T-helper 2 cell treated with Interferon-gamma antibody and Interleukin-4, amounts not matched to agents 100 ng/mL and 5 ng/mL, for 36 hours (primary cell): Measurements from ENCODE around the gene CCR4. TPM values are rescaled to one million over a fixed set of nuclear protein-coding genes. Genes with fewer than 3 reads are reported as not detected.
"Not testable (repeated sequence)": the region's sequence is repeated elsewhere in the genome, so short reads cannot be mapped to it uniquely, and the experiment has no call there.

Experiments
- intact Hi-C: fragments of 100-400 bp; cut with micrococcal nuclease; formaldehyde crosslinking; loops from one replicate; pipeline ENCODE4 v1.15.1; 2023
- total RNA-seq: library from RNA; stranded (reverse); gene quantifications from 2 replicates; pipeline ENCODE4 v1.2.3, GENCODE V29; 2022

Gene CCR4
- total RNA-seq, 1 donor from 2014 or later, result 175 TPM

GRCh38 chr3:32948625-32949445 is 2.6 kb upstream of the CCR4 start:
- intact Hi-C loops, result loop anchor here (1.0 to 10.0 kb wide), 2 partner anchors 57 to 766 kb away; partner anchors contain the start of gene CLASP2

- intact Hi-C loops, result loop anchor here (5.0 kb wide), 2 partner anchors 72 to 487 kb away; no protein-coding TSS in a partner anchor
These were observed 928 bp upstream of the CCR4 start for GRCh38 chr3:32950516-32950915.

DNA sequence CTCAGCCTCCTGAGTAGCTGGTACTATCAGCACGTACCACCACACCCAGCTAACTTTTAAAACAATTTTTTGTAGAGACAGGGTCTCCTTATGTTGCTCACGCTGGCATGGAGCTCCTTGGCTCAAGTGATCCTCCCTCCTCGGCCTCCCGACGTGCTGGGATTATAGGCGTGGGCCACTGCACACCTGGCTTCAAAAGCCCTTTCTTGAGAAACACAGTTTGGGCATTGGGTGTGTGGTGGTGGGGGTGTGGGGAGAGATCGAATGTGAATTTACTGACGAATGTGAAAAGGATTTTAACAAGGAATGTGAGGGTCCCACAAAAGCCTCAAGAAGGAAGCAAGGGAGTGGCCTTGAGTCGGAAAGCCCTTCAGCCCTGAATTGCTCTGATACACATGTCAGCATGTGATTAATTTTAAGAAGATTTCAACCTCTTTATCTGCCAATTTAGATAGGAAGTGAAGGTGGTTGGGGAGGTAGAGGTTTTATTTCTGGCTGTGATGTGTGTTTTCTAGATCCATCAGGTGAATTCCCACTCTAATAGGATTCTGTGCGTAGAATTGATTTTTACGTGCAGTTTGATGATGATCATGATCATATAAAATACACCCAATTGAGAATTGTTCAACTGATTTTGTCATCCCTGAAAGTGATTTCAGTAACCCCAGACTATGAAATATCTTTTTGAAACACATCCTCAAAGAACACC is 1.1 kb downstream of the CCR4 start:
- intact Hi-C loops, result loop anchor here (2.0 to 5.0 kb wide), 3 partner anchors 70 to 485 kb away; no protein-coding TSS in a partner anchor

GRCh38 chr3:32954506-32954905 is 3.1 kb downstream of the CCR4 start:
- intact Hi-C loops, result loop anchor here (5.0 kb wide), 2 partner anchors 68 to 483 kb away; no protein-coding TSS in a partner anchor

DNA sequence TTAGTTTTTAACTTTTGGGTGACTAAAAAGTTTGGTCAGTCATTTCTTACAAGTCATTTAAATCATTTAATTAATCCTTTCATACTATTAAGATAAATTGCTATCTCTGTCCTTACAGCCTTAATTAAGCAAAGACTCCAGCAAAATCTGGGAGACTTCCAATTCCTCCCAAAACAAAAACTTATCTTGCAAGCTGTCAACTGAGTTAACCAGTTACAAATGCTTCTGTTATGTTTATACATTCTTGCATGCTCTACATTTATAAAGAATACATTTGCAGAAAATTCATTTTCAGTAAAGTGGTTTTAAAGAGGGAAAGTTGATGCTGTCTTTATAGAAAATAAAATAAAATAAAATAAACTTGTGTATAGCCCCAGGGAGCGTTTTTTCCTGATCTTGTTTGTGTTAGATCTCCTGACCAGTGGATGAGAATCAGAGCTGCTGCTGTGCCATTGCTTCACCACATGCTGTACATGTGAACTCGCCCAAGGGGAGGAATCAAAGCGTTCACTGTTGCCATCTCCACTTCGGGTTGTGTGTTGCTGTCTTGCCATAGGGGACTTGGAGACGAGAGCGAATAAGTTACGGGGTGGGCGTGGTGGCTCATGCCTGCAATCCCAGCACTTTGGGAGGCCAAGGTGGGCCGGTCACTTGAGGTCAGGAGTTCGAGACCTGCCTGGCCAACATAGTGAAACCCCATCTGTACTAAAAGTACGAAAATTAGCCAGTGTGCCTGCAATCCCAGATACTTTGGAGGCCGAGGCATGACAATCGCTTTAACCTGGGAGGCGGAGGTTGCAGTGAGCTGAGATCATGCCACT is 5.5 kb downstream of the CCR4 start:
- intact Hi-C loops, result no loop called here

DNA sequence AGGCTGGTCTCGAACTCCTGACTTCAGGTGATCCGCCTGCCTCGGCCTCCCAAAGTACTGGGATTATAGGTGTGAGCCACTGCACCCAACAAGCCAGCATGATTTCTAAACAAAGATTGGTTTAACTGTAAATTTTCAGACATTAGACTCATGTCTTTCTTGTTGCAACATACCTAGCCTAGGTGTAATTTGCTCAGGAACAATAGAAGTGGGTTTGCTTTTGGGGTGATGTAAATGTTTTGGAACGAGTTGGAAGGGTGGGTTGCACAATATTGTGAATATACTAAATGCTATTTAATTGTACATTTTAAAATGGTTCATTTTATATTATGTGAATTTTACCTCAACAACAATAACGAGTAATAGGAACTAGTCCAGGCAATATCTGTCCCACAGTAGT is 7.1 kb downstream of the CCR4 start:
- intact Hi-C loops, result no loop called here

DNA sequence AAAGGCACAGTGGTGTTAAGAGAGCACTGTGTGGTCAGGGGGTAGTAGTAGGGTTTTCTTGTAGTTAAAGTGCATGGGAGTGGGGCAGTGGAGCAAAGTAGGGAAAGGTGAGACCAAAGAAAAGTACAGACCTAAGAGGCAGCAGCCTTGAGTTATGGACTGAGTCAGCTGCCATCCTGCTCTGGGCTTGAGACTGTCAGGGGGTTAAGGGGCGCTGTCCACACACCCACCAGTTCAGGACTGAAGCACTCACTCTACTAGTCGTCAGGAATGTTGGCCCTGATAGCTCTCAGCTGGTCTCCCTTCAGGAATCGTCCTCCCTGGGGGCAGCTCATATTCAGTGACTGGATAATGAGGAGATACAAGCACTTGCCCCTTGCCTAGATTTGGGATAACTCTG is 7.9 kb downstream of the CCR4 start:
- intact Hi-C loops, result no loop called here

DNA sequence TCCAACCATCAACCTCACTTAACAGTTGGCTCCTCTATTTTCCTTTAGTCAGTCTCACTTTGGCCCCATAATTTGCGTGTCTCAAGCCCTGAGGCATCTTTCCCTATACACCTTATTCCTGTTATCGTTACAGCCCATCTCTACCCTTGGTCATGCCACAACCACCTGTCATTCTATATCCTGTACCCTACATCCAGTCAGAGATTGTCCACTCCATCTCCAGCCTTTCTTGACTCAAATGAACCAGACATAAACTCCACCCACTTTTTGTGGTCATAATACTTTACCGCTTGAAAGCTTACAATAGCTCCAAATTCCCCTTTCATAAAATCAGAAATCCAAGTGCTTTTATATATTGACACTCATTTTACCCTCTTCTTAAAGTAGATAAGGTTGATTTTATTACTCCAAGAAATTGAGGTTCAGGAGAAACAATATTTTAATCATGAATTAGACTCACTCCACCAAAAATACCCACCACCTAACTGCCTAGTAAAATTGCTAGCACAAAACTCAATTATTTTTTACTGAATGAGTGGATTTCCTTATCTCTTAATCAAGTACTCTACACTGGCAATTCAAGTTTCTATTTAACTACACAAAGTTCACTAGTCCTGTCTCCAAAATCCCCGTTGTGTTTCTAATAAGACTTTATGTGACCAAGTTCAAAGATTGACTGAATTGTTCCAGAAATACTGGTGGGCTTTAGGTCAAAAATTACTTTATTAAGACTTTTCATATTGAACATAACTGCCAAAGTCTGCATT is 9.1 kb downstream of the CCR4 start:
- intact Hi-C loops, result loop anchor here (1.0 to 2.0 kb wide), 3 partner anchors 14 to 63 kb away; no protein-coding TSS in a partner anchor

DNA sequence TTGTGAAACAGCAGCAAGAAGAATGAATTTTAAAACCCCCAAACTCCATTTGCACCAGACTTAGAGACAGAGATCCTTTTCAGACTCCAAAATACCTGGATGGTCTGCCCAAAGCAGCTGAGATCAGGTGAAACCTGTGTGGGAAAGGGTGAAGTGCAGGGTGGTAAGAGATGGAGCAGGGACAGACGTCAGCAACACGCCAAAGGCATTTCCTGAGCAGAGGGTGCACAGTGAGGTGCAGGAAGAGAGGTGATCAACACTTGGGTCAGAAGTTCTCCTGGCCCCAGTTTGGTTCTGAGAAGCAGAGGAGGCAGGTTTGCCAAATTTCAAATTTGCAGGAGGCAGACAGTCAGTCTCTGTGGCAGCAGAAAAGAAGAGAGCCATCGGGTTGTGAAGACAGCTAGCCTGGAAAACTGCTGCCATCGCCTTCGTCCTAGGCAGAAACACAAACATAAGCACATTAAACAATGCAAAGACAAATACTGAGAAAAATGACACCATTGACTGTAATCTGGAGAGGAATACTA is 9.8 kb downstream of the CCR4 start:
- intact Hi-C loops, result loop anchor here (2.0 kb wide), 2 partner anchors 14 to 38 kb away; no protein-coding TSS in a partner anchor

GRCh38 chr3:32963871-32964270 is 12.4 kb downstream of the CCR4 start:
- intact Hi-C loops, result no loop called here

GRCh38 chr3:32964781-32965180 is 13.3 kb downstream of the CCR4 start:
- intact Hi-C loops, result not testable (repeated sequence)

DNA sequence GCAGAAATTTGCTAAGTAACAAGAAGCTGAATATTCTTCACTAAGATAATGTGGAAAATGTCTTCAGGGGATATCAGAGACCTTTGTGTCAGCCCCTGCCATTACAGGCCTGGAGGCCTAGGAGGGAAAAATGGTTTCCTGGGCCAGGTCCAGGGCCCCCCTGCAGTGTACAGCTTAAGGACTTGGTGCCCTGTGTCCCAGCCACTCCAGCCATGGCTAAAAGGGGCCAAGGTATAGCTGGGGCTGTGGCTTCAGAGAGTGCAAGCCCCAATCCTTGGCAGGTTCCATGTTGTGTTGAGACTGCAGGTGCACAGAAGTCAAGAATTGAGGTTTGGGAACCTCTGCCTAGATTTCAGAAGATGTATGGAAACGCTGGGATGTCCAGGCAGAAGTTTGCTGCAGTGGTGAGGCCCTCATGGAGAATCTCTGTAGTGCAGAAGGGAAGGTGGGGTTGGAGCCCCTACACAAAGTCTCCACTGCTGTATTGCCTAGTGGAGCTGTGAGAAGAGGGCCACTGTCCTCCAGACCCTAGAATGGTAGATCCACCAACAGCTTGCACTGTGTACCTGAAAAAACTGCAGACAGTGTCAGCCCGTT is 14.3 kb downstream of the CCR4 start:
- intact Hi-C loops, result not testable (repeated sequence)

DNA sequence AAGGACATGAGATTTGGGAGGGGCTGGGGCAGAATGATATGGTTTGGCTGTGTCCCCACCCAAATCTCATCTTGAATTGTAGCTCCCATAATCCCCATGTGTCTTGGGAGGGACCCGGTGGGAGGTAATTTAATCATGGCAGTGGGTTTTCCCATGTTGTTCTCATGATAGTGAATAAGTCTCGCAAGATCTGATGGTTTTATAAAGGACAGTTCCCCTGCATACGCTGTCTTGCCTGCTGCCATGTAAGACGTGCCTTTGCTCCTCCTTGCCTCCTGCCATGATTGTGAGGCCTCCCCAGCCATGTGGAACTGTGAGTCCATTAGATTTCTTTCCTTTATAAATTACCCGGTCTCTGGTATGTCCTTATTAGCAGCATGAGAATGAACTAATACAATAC is 15.2 kb downstream of the CCR4 start:
- intact Hi-C loops, result not testable (repeated sequence)

DNA sequence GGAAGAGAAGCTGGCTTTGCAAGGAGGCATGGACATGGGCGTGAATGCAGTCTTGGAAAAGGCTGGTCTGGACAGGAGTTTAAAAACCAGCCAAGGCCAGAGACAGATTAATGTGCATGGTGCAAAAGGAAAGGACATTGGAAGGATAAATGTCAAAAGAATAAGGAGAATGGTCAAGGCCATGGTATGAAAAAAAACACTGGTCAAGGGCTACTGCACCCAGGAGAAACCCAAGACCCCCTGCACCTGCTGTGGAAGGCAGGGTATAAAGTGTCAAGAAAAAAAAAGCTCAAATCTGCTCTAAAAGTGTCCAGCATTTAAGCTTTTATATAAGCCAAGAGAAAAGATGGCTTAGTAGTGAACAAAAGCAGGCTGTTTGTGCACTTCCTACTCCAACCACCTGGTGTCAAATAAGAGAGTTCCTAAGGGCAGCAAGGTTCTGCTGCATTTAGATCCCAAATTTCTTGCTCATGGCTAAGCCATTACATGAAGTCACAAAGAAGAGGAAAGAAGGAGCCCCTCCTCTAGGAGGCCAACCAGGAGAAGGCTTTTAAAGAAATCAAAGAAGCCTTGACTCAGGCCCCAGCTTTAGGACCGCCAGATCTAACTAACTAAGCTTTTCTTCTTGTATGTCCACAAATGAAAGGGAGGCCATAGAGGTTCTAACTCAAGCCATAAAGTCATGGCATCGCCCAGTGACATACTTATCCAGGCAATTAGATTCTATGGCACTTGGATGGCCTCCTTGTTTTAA is 16.9 kb downstream of the CCR4 start:
- intact Hi-C loops, result no loop called here

GRCh38 chr3:32968920-32969389 is 17.5 kb downstream of the CCR4 start:
- intact Hi-C loops, result no loop called here

GRCh38 chr3:32969656-32970055 is 18.2 kb downstream of the CCR4 start:
- intact Hi-C loops, result no loop called here

GRCh38 chr3:32971291-32971690 is 19.8 kb downstream of the CCR4 start:
- intact Hi-C loops, result not testable (repeated sequence)

GRCh38 chr3:32972482-32973146 is 21.2 kb downstream of the CCR4 start:
- intact Hi-C loops, result no loop called here
